CD4-positive, alpha-beta T cell treated with Interleukin-10 for 1 hour (primary cell): Measurements from ENCODE around the gene FMR1.

Experiments
- DNase-seq: peaks from one replicate; pipeline ENCODE4 v3.0.0-alpha.2; 2020

FMR1 gene

DNA sequence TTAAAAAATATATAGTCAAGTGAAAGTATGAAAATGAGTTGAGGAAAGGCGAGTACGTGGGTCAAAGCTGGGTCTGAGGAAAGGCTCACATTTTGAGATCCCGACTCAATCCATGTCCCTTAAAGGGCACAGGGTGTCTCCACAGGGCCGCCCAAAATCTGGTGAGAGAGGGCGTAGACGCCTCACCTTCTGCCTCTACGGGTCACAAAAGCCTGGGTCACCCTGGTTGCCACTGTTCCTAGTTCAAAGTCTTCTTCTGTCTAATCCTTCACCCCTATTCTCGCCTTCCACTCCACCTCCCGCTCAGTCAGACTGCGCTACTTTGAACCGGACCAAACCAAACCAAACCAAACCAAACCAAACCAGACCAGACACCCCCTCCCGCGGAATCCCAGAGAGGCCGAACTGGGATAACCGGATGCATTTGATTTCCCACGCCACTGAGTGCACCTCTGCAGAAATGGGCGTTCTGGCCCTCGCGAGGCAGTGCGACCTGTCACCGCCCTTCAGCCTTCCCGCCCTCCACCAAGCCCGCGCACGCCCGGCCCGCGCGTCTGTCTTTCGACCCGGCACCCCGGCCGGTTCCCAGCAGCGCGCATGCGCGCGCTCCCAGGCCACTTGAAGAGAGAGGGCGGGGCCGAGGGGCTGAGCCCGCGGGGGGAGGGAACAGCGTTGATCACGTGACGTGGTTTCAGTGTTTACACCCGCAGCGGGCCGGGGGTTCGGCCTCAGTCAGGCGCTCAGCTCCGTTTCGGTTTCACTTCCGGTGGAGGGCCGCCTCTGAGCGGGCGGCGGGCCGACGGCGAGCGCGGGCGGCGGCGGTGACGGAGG lies at the start of gene FMR1:
FMR1 (plus strand) TSS at position 728 of the 831 bp plus-strand sequence. CDS start 261 bp downstream, outside the sequence.
- DNase-seq: peak; percentile 95

DNA sequence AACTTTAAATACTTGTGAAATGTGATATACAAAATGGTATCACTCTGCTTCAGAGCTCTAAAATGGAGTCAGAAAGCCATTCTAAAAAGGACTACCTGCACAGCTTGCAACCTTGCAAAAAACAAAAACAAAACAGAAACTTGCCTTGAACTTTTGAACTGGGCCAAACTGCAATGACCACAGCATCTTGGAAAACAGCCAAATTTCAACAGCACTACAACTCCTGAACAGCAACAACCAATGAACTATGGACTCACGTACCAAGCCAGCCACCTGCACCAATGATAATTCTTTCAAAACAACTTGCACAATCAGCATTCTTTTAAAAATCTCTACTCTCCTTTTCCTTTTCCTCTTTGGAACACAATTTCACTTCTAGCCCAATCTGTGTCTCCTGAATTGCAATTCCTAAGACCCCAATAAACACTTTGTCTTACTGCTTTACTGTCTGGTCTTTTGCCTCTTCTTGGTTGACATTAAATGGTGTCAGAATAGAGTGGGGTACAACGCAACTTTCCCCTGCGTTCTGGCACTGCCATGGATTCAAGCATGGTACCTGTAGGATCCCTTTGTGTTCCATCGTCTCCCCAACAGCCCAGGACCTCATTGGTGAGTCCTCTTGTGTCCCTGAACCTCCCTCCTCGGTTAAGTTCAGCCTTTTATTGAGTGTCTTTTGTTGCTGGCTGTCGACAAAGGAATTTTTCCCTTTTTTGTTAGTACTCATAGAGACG lies 35.7 kb upstream of the FMR1 start:
- DNase-seq: peak; percentile 0

DNA sequence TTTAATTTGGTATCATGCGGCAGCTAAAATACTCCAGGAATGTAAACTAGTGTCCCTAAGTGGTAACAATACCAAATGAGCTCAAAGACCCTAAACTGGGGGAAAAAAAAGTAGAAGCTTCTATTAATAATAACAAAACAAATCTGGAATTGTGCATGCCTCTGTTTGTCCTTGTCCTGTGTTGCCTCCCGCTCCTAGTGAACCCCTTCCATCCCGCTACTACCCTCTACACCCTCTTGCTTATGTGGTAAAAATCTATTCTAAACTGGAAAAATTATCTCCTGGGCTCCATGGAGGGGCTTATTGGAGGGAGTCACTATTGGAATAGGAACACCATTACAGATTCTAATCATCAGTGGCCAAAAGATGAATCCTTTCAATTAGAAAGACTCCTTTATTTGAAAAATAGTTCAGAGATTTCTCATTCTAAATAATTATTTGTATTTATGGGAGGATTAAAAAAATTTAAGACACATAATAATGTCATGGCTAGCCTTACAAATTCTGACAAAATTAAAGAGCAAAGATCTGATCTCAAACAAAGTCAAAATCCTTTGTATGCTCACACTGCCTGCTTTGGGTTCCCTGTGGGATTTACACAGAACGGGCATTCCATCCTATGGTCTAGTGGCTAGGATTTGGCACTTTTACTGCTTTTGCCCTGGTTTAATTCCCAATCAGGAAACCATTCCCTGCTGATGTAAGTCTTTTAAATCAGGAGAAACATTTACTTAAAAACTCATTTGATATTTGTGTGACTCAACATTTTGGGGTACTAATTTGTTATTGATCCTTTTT lies 34.7 kb upstream of the FMR1 start:
- no peak for DNase-seq

DNA sequence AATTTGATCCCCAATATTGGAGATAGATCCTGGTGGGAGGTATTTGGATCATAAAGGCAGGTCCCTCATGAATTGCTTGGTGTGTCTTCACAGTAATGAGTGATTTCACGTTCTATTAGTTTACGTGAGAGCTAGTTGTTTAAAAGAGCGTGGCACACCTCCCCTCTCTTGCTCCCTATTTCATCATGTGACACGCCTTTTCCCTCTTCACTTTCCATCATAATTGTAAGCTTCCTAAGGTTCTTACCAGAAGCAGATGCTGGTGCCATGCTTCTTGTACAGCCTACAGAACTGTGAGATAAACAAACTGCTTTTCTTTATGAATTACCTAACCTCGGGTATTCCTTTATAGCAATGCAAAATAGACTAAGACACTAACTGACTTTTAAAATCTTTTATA lies 34.0 kb upstream of the FMR1 start:
- DNase-seq: no peak

DNA sequence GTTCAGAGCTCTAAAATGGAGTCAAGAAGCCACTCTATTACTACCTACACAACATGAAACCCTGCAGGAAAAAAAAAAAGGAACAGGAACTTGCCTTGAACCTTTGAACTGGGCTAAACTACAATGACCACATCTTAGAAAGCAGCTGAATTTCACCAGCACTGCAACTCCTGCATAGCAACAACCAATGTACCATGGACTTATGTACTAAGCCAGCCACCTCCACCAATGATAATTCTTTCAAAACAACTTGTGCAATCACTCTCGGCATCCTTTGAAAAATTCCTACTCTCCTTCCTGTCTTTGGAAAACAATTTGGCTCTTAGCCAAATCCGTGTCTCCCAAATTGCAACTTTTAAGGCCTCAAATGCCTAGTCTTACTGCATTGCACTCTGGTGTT lies 26.8 kb upstream of the FMR1 start:
- no peak for DNase-seq

DNA sequence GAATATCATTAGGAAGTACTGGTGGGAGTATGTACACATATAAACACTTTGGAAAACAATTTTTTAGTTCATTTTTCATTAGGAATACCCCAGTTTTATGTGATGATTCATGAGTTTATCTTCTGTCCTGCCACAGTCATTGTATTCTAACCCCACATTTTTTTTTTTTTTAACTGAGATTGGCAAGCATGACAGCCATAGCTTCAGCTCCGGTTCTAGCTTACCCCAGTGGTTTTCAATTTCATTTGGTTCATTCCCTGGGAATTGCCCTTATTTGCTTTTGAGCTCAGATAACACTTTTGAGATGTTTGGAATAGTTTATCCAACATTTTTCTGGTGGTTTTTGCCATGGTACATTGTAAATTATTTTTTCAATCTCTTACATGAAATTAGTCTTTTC lies 21.0 kb upstream of the FMR1 start:
- DNase-seq: no peak

DNA sequence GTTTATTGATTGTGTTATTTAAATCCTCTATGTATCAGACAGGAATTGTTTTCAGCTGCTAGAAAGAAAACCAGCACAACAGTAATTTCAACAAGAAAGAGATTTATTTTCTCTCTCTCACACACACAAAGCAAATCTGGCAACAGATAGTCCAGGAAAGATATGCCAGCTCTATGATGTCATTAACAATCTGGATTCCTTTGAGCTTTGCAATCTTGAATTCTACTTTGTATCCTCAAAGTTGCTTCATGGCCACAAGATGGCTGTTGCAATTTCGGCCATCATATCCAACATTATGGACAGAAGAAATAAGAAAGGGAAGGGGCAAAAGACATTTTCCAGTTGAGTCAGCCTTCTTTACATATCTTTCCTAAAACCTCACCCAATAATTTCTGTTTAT lies 19.8 kb upstream of the FMR1 start:
- DNase-seq: no peak

DNA sequence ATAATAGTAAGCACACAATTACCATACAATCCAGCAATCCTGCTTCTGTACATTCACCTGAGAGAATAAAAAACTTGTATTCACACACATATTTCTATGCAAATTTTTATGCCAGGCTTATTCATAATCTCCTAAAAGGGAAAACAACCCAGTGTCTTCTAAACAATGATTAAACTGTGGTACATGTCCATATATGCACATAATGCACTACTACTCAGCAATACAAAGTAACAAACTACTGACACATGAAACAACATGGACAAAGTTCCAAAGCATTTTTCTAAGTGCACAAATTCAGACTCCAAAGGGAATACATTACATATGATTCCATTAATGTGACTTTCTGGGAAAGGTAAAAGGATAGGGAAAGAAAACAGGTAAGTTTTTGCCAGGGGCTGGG lies 18.0 kb upstream of the FMR1 start:
- no peak for DNase-seq

DNA sequence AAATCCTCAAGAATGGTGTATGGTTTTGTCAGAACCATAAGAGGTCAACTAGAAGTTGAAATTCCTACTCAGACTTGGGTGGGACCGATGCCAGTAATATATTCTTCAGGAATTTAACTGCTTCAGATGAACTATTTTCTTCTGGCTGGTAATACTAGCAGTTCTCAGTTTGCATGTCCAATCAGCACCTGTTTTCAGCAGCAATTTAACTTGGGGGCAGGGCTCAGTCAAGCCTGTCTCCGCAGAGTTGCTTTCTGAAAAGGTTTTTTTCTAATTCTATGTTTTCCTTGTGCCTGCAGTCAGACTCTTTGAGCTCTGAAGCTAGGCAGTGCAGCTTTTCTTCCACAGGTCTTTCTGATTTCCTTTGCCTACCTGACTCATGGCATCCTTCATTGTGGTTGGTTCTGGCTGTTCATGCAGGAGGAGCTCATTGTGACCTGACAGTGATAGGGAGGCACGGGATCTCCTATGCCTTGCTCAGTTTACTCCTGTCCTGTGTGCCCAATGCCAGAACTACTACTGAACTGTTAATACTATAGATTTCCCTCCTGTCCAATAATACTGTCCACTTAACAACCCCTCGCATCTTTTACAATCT lies 17.3 kb upstream of the FMR1 start:
- no peak for DNase-seq

DNA sequence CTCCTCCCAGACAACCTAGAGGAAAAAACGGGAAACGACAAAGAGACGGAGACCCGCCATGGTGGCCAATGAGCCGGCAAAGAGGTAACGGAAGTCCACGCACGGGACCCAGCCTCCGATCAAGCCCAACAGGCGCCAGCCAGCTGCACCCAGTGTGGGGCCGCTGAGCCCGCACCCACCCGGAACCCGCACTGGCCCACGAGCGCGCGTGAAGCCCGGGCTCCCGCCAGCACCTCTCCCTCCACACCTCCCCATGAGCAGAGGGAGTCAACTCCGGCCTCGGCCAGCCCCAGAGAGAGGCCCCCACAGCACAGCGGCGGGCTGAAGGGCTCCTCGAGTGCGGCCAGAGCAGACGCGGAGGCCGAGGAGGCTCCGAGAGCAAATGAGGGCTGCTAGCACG lies 14.6 kb upstream of the FMR1 start:
- DNase-seq: no peak

DNA sequence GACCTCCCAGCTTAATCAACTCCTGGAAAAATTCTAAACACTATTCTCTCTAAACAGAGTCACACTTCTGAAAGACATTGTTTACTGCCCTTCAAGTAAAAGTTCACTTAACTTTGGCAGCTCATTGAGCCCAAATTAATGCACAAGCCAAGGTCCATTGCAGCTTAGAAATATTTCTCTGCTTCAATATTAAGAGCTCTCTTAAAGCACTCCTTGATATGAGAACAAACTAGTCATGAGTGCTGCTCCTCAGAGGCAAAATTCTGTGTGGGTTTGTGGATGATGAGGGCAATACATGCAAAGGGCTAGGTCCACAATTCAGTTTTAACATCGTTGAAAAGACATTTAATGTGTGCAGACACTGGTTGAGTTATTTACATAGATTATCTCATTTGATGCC lies 12.8 kb upstream of the FMR1 start:
- DNase-seq: no peak

DNA sequence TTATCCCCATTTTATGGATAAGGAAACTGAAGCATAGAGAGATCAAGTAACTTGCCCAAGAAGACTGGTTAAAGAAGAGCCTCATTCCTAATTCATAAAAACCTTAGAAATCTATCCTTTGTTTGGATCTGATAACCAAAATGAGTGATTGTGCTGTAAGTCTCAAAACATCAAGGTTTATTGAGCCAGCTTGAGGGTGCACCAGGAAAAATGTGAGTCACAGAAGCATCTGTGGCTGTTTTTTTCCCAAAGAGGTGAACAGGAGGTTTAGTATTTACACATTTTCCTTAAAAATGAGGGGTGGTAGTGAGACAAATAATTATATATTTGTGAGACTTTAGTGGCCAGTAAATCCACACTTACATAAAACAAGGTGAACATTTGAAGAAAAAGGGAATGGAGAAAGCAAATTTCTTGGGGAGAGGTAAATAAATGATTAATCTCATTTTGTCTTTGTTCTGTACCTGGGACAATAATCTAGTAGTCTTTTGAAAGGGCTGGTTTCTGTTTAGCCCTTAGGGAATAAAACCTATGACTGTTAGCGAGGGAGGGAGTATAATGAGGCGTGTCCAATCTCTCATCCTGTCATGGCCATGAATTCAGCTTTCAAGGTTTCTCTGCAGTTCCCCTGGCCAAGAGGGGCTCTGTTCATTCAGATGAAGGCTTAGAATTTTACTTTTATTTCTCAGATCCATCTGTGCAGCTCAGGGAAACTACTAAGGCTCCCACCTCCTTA lies 12.2 kb upstream of the FMR1 start:
- DNase-seq: no peak

DNA sequence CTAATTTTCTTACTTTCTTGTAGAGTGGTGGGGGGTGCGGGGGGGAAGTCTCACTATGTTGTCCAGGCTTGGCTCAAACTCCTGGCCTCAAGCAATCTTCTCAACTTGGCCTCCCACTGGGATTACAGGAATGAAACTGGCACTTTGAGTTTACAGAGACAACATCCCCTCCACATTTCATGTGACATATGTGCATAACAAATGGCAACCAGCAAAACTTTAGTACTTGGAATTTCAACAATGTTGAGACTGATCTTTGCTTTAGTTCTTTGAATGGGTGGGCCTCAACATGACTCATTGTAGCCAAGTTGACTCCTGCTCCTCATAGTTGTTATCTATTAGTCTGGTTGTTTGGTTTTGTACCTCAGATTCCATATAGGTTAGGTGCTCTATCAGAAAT lies 11.4 kb upstream of the FMR1 start:
- no peak for DNase-seq

DNA sequence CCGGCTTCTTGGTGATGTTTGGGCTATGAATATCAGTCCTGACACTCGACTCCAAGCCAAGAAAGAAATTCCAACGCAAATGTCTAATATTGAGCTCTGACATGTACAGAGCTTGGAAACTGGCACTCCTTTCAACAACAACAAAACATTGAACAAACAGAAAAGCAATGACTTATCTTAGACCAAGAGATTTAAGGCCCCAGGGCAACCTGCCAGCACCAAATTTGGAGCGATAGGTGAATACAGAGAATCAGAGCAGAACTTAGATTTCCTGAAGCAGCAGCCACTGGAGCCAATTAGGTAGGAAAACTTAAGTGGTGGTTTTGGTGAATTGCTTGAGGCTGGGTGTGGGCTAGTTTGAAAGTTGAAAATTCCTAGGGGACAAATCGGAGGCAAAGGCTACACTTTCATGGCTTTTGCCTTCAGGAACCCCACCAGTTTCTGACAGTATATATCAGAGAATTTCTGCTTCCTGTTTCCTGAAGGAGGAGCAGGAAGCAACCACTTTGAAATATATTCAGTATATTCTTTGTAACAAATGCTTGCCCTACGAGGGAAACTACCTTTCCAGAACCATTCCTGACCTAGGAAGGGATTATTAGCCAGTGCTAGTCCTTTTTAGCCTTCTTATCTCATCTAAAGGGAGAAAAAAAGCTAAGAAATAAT lies 10.1 kb upstream of the FMR1 start:
- no peak for DNase-seq

DNA sequence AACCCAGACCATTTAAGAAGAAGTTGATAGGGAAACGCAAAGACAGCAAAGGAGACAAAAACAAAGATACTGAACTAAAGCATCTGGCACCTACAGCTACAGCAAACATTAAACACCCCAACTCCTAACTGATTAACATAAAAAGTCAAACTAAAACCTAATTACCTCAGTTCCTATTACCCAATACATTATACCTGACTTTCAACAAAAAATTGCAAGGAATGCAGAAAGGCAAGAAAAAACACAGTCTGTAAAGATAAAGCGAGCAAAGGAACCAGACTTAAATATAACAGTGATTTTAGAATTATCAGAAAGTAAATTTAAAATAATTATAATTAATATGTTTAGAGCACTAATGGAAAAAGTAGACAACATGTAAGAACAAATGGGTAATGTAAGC lies 9.4 kb upstream of the FMR1 start:
- no peak for DNase-seq

DNA sequence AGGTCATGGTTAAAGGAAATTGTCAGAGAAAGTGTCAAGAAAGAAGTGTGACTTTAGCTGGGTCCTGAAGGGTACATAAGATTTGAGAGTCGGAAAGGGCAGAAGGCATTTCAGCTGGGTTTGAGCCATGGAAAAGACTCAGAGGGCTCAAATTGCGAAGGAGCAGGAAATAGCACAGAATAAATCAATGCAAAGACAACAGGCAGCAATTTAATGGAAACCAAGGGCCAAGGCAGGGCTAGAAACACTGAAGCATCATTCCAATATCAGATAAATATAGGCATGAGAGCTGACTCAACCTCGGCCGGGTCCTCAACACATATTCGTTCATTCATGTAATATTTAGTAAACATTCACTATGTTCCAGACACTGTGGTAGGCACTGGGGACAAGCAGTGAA lies 3.6 kb upstream of the FMR1 start:
- no peak for DNase-seq

DNA sequence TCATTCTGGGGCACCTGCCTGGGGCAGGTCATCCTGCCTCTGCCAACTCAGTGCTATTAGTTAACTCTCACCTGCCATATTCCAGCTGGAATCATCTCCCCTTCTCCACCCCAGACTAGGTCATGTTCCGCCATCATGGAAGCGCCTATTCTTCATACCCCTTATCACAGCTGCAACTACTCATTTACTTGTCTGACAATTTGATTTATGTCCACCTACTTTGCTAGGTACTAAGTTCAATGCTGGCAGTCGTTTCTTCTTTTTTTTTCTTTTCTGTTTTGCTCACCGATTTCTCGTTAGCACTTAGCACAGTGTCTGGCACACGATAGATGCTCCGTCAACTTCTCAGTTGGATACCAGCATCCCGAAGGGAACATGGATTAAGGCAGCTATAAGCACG lies 1.1 kb upstream of the FMR1 start:
- DNase-seq: no peak

DNA sequence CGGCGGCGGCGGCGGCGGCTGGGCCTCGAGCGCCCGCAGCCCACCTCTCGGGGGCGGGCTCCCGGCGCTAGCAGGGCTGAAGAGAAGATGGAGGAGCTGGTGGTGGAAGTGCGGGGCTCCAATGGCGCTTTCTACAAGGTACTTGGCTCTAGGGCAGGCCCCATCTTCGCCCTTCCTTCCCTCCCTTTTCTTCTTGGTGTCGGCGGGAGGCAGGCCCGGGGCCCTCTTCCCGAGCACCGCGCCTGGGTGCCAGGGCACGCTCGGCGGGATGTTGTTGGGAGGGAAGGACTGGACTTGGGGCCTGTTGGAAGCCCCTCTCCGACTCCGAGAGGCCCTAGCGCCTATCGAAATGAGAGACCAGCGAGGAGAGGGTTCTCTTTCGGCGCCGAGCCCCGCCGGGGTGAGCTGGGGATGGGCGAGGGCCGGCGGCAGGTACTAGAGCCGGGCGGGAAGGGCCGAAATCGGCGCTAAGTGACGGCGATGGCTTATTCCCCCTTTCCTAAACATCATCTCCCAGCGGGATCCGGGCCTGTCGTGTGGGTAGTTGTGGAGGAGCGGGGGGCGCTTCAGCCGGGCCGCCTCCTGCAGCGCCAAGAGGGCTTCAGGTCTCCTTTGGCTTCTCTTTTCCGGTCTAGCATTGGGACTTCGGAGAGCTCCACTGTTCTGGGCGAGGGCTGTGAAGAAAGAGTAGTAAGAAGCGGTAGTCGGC lies 528 bp downstream of the FMR1 start:
- DNase-seq: peak; percentile 39

DNA sequence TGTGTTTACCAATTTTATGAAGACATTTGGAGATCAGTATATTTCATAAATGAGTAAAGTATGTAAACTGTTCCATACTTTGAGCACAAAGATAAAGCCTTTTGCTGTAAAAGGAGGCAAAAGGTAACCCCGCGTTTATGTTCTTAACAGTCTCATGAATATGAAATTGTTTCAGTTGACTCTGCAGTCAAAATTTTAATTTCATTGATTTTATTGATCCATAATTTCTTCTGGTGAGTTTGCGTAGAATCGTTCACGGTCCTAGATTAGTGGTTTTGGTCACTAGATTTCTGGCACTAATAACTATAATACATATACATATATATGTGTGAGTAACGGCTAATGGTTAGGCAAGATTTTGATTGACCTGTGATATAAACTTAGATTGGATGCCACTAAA lies 1.9 kb downstream of the FMR1 start:
- DNase-seq: no peak

DNA sequence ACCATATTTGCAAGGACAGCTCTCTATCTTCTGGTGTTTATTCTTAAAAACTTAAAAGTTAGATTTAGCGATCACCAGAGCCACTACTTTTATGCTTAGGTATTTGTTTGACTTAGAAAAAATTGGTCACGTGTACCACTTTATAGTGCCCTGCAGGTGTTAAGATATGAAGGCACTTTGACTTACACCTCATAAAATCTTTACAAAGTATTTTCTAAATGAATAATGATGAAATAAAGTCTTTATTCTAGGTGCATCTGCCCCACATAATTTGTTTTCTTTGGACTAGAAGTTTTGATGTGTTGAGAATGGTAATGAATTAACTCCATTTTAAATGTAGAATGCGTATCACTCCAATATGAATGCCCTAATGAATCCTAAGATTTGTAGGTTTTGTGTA lies 2.9 kb downstream of the FMR1 start:
- DNase-seq: no peak

DNA sequence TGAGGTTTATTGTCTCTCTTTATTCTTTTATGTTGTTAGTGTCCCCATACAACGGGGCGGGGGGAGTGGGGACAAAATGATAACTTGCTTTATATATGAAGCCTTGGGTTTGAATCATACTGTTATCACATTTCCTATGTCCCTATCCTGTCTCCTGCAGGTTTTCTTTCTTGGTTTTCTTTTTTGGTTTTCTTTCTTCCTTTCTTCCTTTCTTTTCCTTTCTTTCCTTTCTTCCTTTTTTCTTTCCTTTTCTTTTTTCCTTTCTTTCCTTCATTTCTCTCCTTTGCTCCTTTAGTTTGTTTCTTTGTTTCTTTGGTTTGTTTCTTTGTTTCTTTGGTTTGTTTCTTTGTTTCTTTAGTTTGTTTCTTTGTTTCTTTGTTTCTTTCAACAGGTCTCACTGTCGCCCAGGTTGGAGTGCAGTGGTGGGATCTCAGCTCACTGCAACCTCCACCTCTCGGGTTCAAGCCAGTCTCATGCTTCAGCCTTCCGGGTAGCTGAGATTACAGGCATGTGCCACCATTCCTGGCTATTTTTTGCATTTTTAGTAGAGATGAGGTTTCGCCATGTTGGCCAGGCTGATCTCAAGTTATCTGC lies 4.8 kb downstream of the FMR1 start:
- no peak for DNase-seq
